Left colon (tissue), 2 donors: ENCODE results near the gene SCARF2. TPM values are rescaled to one million over a fixed set of nuclear protein-coding genes. Genes with fewer than 3 reads are reported as not detected.
A peak's percentile ranks its signal among the peaks of the same experiment; 100 is the strongest.
"Not testable (repeated sequence)": the region's sequence is repeated elsewhere in the genome, so short reads cannot be mapped to it uniquely, and the experiment has no call there.

Experiments used
- ATAC-seq: fragments of 200-7000 bp; cut with Tn5 transposase; one replicate; pipeline ENCODE4 v1.9.1; 2020; ENCODE audit warnings: mild to moderate bottlenecking, moderate library complexity
- DNase-seq, 2 donors: peaks; one replicate each; pipeline ENCODE4 v3.0.0-alpha.2; 2020
- intact Hi-C, 2 donors: fragments of 100-400 bp; cut with DNase I in 1 of 2; cut with micrococcal nuclease in 1 of 2; formaldehyde crosslinking; loops; one replicate each; pipeline versions ENCODE4 v1.11.2 to v1.14.0; 2022; cut with DNase I, micrococcal nuclease
- total RNA-seq, 2 donors: library from RNA; stranded (reverse); fragmentation: NEBNext Ultra II Directional; extraction: Animal tissue kit (Norgen Biotek cat#: 25700); gene quantifications; one replicate each; pipeline ENCODE4 v1.2.1, GENCODE V29; 2021
- donor health status: DM: no; HTN: no; CAD: no.
- donor health status: DM: yes; HTN: yes; CAD: no.

Gene SCARF2
- total RNA-seq, 2 donors from 2014 or later: 1.8 to 3.2 TPM

DNA sequence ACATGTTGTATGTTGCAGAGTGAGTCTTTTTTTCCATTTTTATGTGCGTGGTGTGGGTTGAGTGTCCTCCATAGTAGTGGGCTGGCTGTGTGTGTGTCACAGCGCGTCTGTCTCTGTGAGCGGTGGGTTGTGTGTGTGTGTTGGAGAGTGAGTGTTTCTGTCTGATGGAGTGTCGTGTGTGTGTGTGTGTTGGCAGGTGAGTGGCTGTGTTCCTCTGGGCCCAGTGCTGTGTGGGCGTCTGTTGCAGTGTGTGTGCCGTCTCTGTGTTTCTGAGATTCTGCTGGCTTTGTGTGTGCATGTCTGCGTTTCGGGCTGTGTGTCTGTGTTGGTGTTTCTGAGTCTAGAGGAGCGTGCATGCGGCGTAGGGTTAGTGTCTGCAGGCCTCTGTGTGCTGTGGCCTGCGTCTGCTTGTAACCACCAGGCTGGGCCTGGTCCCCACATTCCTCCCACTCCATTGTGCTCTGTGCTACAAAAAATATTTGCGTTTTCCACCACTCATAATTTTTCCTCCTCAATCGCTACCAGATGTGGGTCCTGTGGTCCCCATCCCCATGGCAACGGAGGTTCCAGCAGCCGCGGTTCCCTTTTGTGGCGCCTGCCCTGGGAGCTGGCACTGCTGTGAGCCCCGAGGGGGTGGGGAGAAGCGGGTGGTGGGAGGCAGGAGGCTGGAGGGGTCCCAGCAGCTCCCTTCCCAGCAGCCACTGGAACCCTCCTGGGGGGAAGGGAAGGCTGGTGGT is 15.2 kb downstream of the SCARF2 start:
- DNase-seq (no peak), ATAC-seq (no peak)
- intact Hi-C loops: loop anchor here in 1 of 2 donors (10.0 kb wide), 1 partner anchor 72 kb away; the partner anchor contains the start of gene KLHL22

DNA sequence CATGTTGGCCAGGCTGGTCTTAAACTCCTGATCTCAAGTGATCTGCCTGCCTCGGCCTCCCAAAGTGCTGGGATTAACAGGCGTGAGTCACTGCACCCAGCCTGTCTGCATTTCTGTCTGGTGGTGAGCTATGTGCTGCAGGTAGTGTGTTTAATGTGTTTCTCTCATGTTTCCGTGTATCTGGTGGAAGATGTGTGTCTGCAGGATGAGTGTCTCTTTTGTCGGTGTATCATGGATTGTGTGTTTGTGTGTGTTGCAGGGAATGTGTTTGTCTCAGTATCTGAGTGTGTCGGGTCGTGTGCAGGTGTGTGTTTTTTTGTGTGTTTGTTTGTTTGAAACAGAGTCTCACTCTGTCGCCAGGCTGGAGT is 16.1 kb downstream of the SCARF2 start:
- intact Hi-C loops: loop anchor here in 1 of 2 donors (10.0 kb wide), 1 partner anchor 73 kb away; the partner anchor contains the start of gene KLHL22
- DNase-seq (no peak), ATAC-seq (no peak)

DNA sequence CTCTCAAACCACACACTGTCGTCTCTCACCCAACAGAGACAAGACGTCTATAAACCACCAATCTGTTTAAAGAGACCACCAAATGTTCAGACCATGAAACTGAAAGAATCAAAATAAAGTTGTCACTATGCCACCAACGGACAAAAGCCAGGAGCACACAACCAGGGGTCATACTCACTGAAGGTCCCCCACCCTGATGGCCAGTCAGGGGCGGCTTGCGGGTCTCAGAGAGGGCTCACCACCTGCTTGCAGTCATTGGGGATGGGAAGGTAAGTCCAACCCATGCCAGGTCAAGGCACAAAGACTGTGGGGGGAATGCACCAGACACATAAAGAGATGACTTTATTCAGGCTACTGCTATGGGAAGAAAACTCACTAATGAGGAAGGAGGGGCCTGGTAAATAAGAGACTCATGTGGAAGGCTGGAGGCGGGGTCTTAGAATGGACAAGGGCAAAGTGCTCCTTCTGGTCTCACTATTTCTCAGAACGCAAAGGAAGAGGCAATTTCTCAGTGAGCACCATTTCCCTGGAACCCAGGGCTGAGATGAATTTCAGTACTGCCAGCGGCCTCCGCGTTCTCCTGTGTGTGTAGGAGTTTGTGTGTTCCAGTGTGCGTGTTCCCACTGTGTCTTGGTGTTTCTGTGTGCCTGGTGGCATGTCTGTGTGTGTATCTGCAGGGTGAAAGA is 17.3 kb downstream of the SCARF2 start:
- intact Hi-C loops: loop anchor here in 1 of 2 donors (10.0 kb wide), 1 partner anchor 75 kb away; the partner anchor contains the start of gene KLHL22
- ATAC-seq: no peak
- no peak for DNase-seq

DNA sequence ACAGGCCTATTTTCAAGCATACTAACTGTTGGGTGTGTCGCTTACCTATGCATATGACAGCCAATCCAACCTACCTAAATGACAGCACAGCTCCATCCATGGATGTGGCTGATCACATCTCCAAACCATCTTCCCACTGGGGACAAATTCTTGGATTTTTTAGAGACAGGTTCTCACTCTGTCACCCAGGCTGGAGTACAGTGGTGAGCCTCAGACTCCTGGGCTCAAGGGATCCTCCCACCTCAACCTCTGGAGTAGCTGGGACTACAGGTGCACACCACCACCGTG is 18.0 kb downstream of the SCARF2 start:
- DNase-seq (no peak), ATAC-seq (peak; percentile 20)
- intact Hi-C loops: no loop called here

DNA sequence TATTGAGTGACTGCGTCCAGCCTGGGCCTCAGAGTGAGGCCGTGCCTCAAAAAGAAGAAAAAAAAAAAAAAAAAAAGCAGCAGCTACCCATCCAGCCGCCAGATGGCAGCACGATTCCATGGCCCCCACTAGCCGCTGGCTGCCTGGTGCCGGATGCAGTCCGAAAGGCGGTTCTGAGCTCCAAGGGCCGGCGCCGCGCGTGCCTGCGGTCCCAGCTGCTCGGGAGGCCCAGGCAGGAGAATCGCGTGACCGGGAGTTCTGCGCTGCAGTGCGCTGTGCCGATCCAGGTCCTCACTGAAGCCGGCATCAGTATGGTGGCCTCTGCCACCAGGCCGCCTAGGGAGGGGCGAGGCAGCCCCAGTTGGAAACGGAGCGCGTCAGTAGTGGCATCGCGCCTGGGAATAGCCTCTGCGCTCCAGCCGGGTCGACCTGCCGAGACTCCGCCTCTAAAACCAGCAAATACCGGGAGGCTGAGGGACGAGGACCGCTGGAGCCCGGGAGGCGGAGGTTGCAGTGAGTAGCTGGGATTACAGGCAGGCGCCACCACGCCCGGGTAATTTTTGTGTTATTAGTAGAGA is 19.3 kb downstream of the SCARF2 start:
- peak; percentile 63 to 78 for DNase-seq
- peak; percentile 80 for ATAC-seq

DNA sequence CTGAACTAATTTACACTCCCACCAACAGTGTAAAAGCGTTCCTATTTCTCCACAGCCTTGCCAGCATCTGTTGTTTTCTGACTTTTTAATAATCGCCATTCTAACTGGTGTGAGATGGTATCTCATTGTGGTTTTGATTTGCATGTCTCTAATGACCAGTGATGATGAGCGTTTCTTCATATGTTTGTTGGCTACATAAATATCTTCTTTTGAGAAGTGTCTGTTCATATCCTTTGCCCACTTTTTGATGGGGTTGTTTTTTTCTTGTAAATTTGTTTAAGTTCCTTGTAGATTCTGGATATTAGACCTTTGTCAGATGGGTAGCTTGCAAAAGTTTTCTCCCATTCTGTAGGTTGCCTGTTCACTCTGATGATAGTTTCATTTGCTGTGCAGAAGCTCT is 21.9 kb downstream of the SCARF2 start:
- DNase-seq, ATAC-seq: not testable (repeated sequence)
- intact Hi-C loops: loop anchor here in 1 of 2 donors (2.0 kb wide), 1 partner anchor 41 kb away; no protein-coding TSS in a partner anchor

More for the DNA sequence above, 19.3 kb downstream of the SCARF2 start:
- intact Hi-C loops: no loop called here

DNA sequence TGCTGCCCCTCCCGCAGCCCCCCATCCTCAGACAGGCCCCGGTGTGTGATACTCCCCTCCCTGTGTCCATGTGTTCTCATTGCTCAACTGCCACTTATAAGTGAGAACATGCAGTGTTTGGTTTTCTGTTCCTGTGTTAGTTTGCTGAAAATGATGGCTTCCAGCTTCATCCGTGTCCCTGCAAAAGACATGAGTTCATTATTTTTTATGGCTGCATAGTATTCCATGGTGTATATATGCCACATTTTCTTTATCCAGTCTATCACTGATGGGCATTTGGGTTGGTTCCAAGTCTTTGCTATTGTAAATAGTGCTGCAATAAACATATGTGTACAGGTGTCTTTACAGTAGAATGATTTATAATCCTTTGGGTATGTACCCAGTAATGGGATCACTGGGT is 22.4 kb downstream of the SCARF2 start:
- intact Hi-C loops, ATAC-seq, DNase-seq: not testable (repeated sequence)

DNA sequence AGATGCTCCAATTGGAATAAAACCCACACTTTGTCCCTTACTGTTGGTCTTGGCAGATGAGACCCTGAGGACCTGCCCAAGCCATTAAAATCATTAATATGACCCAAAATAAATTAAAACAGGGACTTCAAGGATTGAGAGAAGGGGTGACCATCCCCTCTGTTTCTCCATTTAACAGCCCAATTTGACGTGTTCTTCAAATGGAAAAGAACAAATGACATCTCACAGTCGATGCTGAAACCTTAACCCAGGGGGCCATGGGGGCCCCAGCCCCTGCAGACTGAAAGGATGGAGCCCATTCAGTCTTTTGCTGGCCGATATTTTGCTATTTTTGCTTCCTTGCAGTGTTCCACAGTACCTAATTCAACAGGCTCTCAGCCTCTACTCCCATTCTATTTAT is 23.2 kb downstream of the SCARF2 start:
- no peak for DNase-seq
- intact Hi-C loops: no loop called here
- ATAC-seq: no peak

DNA sequence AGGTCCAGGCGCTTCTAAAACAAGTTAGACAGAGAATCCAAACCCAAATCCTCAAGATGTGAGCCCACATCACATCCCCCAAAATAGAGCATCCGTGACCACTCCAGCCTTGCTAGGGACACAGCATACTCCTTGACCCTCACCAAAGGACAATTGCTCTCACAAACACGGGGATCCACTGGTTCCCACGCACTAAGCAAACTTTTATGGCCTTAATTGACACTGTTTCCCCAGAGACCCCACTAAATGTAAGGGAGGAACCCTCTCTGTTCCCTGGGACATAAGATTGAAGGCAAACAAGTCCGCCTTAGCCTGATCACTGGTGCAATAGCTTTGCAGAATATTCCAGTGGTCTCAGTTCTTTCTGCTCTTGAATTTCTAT is 23.6 kb downstream of the SCARF2 start:
- ATAC-seq (no peak), DNase-seq (no peak)
- intact Hi-C loops: no loop called here

DNA sequence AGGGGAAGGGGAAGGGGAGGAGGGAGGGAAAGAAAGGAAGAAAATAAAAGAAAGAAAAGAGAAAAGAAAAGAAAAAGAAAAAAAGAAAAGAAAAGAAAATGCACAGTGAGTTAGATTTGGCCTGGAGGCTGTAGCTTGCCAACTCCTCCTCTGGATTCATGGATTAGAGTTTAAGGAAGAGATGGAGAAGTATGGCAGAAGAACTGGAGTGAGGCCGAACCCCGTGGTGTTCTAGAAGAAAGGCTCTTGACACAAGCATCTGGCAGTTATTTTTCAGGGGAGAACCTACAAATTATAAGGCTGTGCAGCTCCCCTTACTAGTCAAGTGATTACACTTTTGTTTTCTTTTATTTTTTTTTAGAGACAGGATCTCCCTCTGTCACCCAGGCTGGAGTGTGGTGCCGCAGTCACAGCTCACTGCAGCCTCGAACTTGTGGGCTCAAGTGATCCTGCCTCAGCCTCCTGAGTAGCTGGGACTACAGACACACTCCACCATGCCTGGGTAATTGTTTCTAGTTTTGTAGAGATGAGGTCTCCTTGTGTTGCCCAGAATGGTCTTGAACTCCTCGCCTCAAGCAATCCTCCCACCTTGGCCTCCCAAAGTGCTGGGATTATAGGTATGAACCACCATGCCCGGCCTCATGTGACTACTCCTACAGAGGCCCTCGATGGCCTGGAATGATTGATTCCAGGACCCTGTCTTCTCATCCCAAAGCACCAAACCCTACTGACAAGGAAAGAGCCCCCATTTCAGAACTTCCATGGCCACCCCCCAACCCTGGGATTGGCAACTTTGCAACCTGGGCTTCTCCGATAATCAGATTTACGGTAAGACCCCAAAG is 24.2 kb downstream of the SCARF2 start:
- ATAC-seq: no peak
- intact Hi-C loops: no loop called here
- DNase-seq: no peak

DNA sequence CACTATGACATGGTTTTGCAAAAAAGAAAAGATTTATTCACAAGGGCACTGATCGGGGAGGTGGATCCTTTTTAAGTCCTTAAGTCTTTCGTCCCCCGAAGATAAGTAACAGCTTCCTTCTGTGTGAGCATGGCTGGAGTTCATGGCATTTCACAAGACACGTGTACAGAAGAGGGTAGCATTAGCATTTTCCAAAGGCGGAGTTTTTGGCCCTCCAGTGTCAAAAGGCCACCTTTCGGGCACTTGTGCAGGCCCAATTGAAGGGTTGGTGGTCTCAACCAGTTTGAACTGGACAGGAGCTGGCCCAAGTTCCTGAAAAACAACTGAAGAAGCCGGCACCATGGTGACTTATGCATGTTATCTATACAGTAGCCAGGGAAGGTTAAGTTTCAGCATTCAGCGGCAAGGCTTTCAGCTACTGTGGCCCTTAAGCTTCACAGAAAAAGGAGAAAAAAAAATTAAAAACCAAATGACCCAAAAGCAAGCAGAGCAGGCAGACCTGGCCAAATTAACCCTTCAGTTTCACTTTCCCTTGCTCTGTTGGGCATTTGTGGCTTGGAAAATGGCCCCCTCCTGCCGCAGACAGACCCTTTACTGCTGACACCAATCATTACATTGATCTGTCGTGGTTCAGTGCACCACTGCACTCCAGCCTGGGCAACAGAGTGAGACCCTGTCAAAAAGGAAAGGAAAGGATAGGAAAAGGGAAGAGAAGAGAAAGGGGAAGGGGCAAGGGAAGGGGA is 25.0 kb downstream of the SCARF2 start:
- intact Hi-C loops: no loop called here
- ATAC-seq (no peak), DNase-seq (no peak)

DNA sequence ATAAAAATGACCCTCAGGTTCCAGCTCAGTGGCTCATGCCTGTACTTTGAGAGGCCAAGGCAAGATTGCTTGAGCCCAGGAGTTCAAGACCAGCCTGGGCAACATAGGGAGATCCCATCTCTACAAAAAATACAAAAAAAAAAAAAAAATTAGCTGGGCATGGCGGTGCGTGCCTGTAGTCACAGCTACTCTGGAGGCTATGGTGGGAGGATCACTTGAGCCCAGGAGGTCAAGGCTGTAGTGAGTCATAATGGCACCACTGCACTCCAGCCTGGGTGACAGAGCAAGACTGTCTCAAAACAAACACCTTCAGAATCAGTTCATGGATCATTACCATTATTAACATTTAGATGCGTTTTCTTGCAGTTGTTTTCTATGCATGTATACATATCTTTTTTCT is 28.2 kb downstream of the SCARF2 start:
- intact Hi-C loops, ATAC-seq, DNase-seq: not testable (repeated sequence)

DNA sequence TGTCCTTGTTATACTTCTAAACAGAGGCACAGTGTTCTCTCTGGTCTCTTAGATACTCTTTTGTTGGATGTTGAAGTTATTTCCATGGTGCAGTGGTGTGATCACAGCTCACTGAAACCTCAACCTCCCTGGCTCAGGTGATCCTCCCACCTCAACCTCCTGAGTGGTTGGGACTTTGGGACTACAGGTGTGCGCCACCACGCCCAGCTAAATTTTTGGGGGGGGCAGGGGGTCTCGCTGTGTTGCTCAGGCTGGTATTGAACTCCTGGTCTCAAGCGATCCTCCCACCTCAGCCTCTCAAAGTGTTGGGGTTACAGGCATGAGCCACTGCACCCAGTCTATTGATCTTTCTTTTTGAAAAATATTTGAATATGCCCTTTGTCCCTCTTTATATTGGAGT is 28.7 kb downstream of the SCARF2 start:
- no peak for ATAC-seq
- no peak for DNase-seq

DNA sequence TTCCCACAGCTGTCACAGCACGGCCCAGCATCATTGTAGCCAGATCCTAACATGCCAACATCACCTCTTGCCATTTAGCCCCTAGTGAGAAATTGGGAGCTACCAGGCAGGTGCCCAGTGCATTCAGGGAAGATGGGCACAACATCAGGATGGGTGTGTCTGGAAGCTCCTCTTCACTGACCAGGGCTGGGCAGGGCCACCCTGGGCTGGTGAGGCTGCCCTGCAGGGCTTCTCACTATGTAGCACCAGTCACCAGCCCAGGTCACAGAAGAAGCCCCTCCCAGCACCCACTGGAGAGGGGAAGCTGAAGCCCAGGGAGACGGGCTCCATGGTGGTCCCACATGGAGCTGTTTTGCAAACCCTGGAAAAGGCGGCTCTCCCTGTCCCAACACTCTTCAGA is 29.8 kb downstream of the SCARF2 start:
- ATAC-seq: no peak
- intact Hi-C loops: no loop called here
- DNase-seq: no peak

More for the DNA sequence above, 28.7 kb downstream of the SCARF2 start:
- intact Hi-C loops: no loop called here

DNA sequence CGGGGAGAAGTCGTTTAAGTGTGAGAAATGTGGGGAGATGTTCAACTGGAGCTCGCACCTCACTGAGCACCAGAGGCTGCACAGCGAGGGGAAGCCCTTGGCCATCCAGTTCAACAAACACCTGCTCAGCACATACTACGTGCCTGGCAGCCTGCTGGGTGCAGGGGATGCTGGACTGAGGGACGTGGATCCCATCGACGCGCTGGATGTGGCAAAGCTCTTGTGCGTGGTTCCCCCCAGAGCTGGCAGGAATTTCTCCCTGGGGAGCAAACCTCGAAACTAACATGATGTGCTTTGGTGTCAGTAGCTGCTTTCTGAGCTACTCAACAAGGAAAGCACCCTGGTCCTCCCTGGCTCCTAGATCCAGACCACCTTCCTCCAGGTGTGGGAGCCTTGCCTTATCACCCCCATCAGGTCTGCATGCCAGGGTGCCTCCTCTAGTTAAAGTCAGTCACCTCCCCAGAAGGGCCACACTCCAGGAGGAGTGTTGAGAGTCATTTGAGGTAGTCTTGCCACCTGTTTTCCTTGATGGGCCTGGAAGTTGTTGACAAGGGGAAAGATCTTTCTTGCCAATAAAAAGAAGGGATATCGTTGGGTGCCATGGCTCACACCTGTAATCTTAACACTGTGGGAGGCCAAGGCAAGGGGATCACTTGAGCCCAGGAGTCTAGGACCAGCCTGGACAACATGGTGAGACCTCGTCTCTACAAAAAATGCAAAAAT is 30.8 kb downstream of the SCARF2 start:
- DNase-seq: no peak
- no peak for ATAC-seq
- intact Hi-C loops: no loop called here

DNA sequence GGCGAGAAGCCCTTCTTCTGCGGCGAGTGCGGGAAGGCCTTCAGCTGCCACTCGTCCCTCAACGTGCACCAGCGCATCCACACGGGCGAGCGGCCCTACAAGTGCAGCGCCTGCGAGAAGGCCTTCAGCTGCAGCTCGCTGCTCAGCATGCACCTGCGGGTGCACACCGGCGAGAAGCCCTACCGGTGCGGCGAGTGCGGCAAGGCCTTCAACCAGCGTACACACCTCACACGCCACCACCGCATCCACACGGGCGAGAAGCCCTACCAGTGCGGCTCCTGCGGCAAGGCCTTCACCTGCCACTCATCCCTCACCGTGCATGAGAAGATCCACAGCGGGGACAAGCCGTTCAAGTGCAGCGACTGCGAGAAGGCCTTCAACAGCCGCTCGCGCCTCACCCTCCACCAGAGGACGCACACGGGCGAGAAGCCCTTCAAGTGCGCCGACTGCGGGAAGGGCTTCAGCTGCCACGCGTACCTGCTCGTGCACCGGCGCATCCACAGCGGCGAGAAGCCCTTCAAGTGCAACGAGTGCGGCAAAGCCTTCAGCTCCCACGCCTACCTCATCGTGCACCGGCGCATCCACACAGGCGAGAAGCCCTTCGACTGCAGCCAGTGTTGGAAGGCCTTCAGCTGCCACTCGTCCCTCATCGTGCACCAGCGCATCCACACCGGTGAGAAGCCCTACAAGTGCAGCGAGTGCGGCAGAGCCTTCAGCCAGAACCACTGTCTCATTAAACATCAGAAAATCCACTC is 31.5 kb downstream of the SCARF2 start:
- DNase-seq: no peak
- intact Hi-C loops: no loop called here
- no peak for ATAC-seq

DNA sequence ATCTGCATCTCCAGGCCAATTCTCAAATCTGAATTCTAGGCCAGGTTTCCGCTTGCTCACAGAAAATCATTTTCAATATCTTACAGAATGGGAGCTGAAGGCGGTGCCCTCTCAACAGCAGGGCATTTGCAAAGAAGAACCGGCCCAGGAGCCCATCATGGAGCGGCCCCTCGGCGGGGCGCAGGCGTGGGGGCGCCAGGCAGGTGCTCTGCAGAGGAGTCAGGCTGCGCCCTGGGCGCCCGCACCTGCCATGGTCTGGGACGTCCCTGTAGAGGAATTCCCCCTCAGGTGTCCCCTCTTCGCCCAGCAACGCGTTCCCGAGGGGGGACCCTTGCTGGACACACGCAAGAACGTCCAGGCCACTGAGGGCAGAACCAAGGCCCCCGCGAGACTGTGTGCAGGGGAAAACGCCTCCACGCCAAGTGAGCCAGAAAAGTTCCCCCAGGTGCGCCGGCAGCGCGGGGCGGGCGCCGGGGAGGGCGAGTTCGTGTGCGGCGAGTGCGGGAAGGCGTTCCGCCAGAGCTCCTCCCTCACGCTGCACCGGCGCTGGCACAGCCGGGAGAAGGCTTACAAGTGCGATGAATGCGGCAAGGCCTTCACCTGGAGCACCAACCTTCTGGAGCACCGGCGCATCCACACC is 32.2 kb downstream of the SCARF2 start:
- intact Hi-C loops: no loop called here
- DNase-seq (no peak), ATAC-seq (no peak)
